Endothelial cell of umbilical vein (primary cell): ENCODE measurements around the gene PEMT.

Experiments used
- CTCF ChIP-seq, 2 donors: IDR thresholded peaks; 1 replicate in 1 of 2; 2 replicates in 1 of 2; pipeline ENCODE4 v1.5.1; 2011; ENCODE audit warnings: low read length in 2 of 2, mild to moderate bottlenecking in 2 of 2, moderate library complexity in 2 of 2, control low read depth in 1 of 2, inconsistent platforms in 1 of 2, low read depth in 1 of 2; ENCODE audit not compliant: insufficient read depth in 1 of 2; ENCODE audit errors: extremely low read depth in 1 of 2
- EZH2 ChIP-seq: IDR thresholded peaks from 2 replicates; pipeline ENCODE4 v1.6.1; 2012; ENCODE audit warnings: borderline replicate concordance, low read depth, mild to moderate bottlenecking, moderate library complexity, low read length, inconsistent platforms; ENCODE audit not compliant: severe bottlenecking
- FOS ChIP-seq: IDR thresholded peaks from 2 replicates; pipeline ENCODE4 v1.6.1; 2011; ENCODE audit warnings: mild to moderate bottlenecking, low read length, moderate library complexity, borderline replicate concordance; ENCODE audit not compliant: insufficient read depth
- GATA2 ChIP-seq: IDR thresholded peaks from 2 replicates; pipeline ENCODE4 v1.7.0; 2011; ENCODE audit warnings: low read depth, mild to moderate bottlenecking, moderate library complexity, mixed read lengths, low read length; ENCODE audit not compliant: insufficient read length, insufficient read depth
- JUN ChIP-seq: IDR thresholded peaks from 2 replicates; pipeline ENCODE4 v1.6.1; 2011; ENCODE audit warnings: borderline replicate concordance, low read depth; ENCODE audit not compliant: insufficient read length, insufficient read depth
- MAX ChIP-seq: IDR thresholded peaks from 2 replicates; pipeline ENCODE4 v1.6.1; 2011; ENCODE audit not compliant: insufficient read depth, insufficient read length
- MYC ChIP-seq: IDR thresholded peaks from one replicate; pipeline ENCODE4 v1.6.1; 2011; ENCODE audit warnings: mild to moderate bottlenecking, low read depth, low read length
- POLR2A ChIP-seq: IDR thresholded peaks from 2 replicates; pipeline ENCODE4 v1.6.1; 2012; ENCODE audit warnings: low read depth, mild to moderate bottlenecking, control low read depth, low read length
- POLR2AphosphoS5 ChIP-seq: IDR thresholded peaks from 2 replicates; pipeline ENCODE4 v1.6.1; 2012; ENCODE audit warnings: low read depth, mild to moderate bottlenecking, control low read depth, low read length, moderate library complexity; ENCODE audit not compliant: insufficient read depth

- TF ChIP-seq POLR2A, result no peak
- TF ChIP-seq POLR2AphosphoS5, result no peak
- TF ChIP-seq CTCF (IDR thresholded peaks at IDR 0.05; ENCODE audit: extremely low read depth in 1 of 2, insufficient read depth in 1 of 2, low read depth in 1 of 2, low read length in 2 of 2), result no peak
- no peak for TF ChIP-seq EZH2
- TF ChIP-seq FOS, result no peak
- TF ChIP-seq MAX, result no peak
- no peak for TF ChIP-seq JUN
- no peak for TF ChIP-seq MYC
- no peak for TF ChIP-seq GATA2
Observed at GRCh38 chr17:17493249-17493985, 98.1 kb downstream of the PEMT start.
